ENCODE measurements around the gene VCAM1. TPM values are rescaled to one million over a fixed set of nuclear protein-coding genes. Genes with fewer than 3 reads are reported as not detected.

Gene VCAM1
- total RNA-seq, 2 donors from 2014 or later = 10.7 to 31.5 TPM

DNA sequence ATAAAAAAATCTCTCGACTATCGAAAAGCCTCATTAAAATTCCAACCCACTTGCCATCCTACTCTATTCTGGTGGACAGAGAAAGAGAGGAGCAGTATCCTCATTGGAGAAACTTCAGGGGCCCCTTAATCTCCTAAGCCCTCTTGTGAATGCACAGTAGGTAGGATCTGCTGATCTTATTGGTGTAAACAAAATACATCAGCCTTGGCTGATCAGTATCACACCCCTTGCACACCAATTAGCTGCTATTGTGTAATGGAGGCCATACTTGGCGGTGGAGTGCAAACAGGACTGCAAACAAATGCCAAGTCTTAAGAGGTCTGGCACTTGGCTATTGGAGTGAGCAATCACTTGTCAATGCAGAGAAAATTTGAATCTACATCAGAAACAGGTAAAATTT, 15.7 kb downstream of the VCAM1 start:
- peaks cover 6% of the 10 kb centered on the region for H3K36me3 Mint-ChIP-seq
- H3K27me3 Mint-ChIP-seq = peaks cover 0 to 4% of the 10 kb centered on the region in 2 donors
- no peaks in the 10 kb centered on the region for H3K4me1 Mint-ChIP-seq (ENCODE audit: low read depth in 2 of 2)
- no peak overlapping the region for H3K4me3 Mint-ChIP-seq
- no peaks in the 10 kb centered on the region for H3K9me3 Mint-ChIP-seq
- no peak overlapping the region for H3K27ac Mint-ChIP-seq
- ATAC-seq (no peak), DNase-seq (ENCODE audit: low spot score) (no peak)

DNA sequence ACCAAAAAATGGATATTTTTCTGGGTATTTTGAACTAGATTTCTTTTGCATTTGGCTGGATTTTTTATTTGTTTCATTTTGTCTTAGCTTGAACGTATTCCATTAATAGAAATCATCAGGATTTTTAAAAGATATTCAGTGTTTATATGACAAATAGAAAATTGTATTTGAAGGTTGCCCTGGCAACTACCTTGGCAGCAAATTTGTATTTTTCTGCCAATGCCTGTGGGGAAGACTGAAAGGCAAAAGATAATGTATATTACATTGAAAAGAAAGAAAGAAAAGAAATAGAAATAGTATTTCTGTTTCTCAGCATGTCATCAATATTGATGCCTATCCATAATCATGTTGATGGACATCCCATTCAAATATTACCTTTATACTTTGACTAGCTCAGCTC, 16.8 kb downstream of the VCAM1 start:
- peaks cover 0 to 4% of the 10 kb centered on the region in 2 donors for H3K27me3 Mint-ChIP-seq
- H3K27ac Mint-ChIP-seq = no peak overlapping the region
- no peaks in the 10 kb centered on the region for H3K9me3 Mint-ChIP-seq
- no peak overlapping the region for H3K4me3 Mint-ChIP-seq
- H3K4me1 Mint-ChIP-seq (ENCODE audit: low read depth in 2 of 2) = no peaks in the 10 kb centered on the region
- H3K36me3 Mint-ChIP-seq = peaks cover 6% of the 10 kb centered on the region
- DNase-seq (ENCODE audit: low spot score) (no peak), ATAC-seq (no peak)

DNA sequence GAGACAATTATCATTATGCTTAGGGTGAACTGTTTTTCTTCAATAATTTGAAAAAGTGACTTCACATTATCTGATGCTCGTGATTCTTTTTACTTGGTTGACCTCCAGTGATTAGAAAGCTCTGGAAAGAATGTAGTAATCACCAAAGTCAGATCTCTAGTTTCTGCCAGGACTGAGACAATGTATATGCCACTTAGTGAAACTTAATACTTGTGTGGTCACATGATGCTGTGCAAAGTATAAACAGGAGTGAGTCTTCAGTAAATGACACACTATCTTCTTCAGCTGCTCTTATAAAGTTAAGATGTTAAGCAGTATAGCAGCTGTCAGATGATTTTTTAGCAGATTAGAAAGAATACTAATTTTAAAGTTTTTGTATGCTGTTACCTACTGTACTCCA, 17.2 kb downstream of the VCAM1 start:
- DNase-seq (ENCODE audit: low spot score) (no peak), ATAC-seq (no peak)
- Mint-ChIP-seq H3K27me3 (peaks cover 0 to 4% of the 10 kb centered on the region in 2 donors), H3K36me3 (peaks cover 6% of the 10 kb centered on the region), H3K4me3 (no peak overlapping the region), H3K4me1 (ENCODE audit: low read depth in 2 of 2) (no peaks in the 10 kb centered on the region), H3K27ac (peak overlapping the region in 1 of 2 donors; percentile 51), H3K9me3 (no peaks in the 10 kb centered on the region)

DNA sequence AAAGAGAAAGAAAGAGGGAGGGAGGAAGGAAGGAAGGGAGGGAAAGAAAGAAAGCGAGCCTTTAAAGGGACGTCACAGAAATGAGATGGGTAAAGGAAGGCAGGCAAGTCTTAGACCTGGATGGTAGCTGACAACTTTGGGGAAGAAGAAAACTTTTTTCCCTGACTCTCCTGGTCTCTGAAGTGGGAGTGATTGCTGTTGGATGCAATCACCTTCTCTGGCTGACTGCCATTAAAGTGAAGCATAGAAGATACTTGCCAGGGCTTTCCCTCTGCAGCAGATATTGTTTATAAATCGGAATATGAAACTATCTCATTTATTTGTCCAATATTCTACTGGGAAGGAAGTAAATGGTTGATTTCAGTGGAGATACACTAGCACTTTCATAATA, 27.0 kb downstream of the VCAM1 start:
- Mint-ChIP-seq H3K9me3 (no peaks in the 10 kb centered on the region), H3K4me1 (ENCODE audit: low read depth in 2 of 2) (peaks cover 24 to 25% of the 10 kb centered on the region in 2 donors), H3K4me3 (peak overlapping the region; percentile 85), H3K36me3 (peaks cover 4% of the 10 kb centered on the region), H3K27ac (peak overlapping the region; percentile 87 to 89), H3K27me3 (no peaks in the 10 kb centered on the region)
- DNase-seq (ENCODE audit: low spot score) (no peak), ATAC-seq (peak in 1 of 2 donors; percentile 62)

DNA sequence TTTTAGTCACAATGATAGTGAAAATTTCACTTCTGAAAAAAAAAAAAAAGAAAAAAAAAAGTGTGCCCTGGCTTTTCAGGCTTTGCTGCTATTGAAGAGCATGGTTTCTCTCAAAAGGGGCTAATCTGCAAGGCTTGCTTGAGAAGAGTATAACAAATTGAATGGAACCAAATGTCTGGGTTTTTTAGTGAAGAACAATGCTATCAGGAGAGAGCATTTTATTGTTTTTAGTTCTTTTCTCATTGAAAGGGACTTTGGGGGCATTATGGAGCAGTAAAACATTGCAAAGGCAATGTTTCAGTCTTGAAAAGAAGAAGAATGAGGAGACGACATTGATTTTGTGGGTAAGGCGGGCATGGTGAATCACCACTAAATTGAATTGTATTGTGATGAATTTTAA, 28.2 kb downstream of the VCAM1 start:
- Mint-ChIP-seq H3K27ac (peak overlapping the region; percentile 8 to 87), H3K4me3 (no peak overlapping the region), H3K9me3 (no peaks in the 10 kb centered on the region), H3K36me3 (peaks cover under 1% of the 10 kb centered on the region), H3K4me1 (ENCODE audit: low read depth in 2 of 2) (peaks cover 24 to 25% of the 10 kb centered on the region in 2 donors), H3K27me3 (no peaks in the 10 kb centered on the region)
- no peak for DNase-seq (ENCODE audit: low spot score)
- ATAC-seq = no peak

DNA sequence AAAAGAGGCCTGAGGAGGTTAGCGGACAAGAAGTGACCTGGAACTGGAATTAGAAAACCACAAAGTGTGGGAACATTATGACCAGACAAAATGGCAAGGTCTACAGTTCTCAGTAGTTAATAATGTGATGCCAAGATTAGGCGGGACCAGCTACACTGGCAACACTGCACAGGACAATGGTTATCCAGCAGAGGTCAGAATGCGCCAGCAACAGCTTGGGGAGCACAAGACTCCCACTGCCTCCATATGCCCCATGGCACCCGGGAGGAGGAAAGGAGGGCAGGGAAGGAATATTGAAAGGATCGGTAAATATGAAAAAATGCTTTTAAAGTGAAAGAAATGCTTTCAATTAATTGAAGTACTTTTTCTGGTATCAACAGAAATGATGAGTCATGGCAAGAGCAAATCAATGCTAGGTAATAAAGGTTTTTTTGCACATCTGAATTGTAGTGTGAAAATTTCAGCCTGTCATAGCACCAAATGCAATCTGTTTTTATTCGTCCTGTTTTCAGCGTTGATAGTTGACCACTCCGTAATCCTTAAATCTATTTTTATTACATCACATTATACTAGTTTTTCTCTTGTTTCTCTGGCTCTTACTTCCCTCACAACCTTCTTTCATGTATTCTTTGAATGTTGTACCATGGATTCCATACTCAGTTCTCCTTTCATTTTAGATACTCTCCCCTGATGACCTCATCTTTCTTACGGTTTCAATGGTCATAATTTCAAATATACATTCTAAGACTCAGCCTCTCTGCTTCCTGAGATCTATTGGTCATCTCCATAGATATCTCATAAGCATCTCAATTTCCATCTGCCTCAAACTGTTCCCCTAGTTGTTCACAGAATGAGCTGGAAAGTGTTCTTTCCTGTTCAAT, 30.7 kb downstream of the VCAM1 start:
- Mint-ChIP-seq H3K27me3 (peaks cover 0 to 5% of the 10 kb centered on the region in 2 donors), H3K9me3 (no peaks in the 10 kb centered on the region), H3K36me3 (no peaks in the 10 kb centered on the region), H3K4me3 (no peak overlapping the region), H3K27ac (peak overlapping the region in 1 of 2 donors; percentile 11), H3K4me1 (ENCODE audit: low read depth in 2 of 2) (peaks cover 19 to 21% of the 10 kb centered on the region in 2 donors)
- no peak for ATAC-seq
- DNase-seq (ENCODE audit: low spot score) = no peak

DNA sequence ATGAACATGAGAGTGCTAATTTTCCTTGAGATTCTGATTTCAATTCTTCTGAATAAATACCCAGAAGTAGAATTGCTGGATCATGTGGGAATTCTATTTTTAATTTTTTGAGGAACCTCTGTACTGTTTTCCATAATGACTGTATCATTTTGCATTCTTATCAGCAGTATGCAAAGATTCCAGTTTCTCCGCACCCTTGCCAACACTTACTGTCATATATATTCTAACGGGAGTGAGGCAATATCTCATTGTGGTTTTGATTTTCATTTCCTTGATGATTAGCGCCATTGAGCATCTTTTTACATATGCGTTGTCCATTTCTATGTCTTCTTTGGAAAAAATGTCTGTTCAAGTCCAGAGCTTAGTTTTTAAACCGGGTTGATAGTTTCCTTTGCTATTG, 33.2 kb downstream of the VCAM1 start:
- Mint-ChIP-seq H3K36me3 (peaks cover 5% of the 10 kb centered on the region), H3K27ac (no peak overlapping the region), H3K9me3 (no peaks in the 10 kb centered on the region), H3K4me1 (ENCODE audit: low read depth in 2 of 2) (peaks cover 4 to 5% of the 10 kb centered on the region in 2 donors), H3K27me3 (peaks cover 8 to 9% of the 10 kb centered on the region in 2 donors), H3K4me3 (no peak overlapping the region)
- no peak for DNase-seq (ENCODE audit: low spot score)
- no peak for ATAC-seq

DNA sequence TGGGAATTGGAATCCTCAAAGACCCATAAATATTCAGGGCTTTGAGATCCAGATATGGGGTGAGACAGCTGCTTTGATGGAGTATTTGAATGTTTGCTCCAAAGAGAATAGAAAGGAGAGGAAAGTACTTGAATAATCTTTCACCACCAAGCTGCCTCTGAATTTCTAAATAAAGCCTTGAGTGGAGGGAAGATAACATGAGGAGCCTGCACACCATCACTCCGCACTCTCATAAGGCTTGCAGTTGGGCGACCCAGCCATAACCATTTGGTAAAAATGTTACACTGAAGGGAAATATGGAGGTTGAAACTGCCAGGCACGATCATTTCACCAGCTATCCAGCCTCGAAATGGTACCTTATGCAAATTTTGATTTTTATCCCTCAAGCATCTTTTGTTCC, 38.4 kb downstream of the VCAM1 start:
- no peaks in the 10 kb centered on the region for H3K9me3 Mint-ChIP-seq
- H3K4me1 Mint-ChIP-seq (ENCODE audit: low read depth in 2 of 2) = no peaks in the 10 kb centered on the region
- DNase-seq (ENCODE audit: low spot score) (no peak), ATAC-seq (no peak)
- H3K27ac Mint-ChIP-seq = no peak overlapping the region
- peaks cover 8 to 15% of the 10 kb centered on the region in 2 donors for H3K27me3 Mint-ChIP-seq
- peaks cover 5% of the 10 kb centered on the region for H3K36me3 Mint-ChIP-seq
- no peak overlapping the region for H3K4me3 Mint-ChIP-seq

DNA sequence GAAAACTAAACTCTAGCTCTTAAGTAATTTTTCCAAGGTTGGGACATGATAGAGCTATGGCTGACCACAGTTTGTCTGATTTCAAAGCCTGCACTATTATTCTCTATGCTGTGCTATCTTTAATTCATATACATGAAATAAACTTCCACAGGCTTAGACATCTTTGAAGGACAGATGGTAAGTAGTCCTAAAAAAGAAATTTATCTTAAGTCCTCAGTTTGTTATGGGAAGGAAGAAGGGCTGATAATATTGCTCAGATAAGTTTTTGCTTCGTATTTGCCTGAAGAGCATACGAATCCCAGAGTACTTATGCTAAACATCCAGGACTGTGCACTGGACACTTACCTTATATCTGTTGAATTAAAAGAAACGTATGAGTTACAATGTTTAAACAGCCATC, 39.6 kb downstream of the VCAM1 start:
- Mint-ChIP-seq H3K27ac (no peak overlapping the region), H3K36me3 (peaks cover 5% of the 10 kb centered on the region), H3K9me3 (no peaks in the 10 kb centered on the region), H3K27me3 (peaks cover 8 to 12% of the 10 kb centered on the region in 2 donors), H3K4me3 (no peak overlapping the region), H3K4me1 (ENCODE audit: low read depth in 2 of 2) (no peaks in the 10 kb centered on the region)
- DNase-seq (ENCODE audit: low spot score) (no peak), ATAC-seq (no peak)

DNA sequence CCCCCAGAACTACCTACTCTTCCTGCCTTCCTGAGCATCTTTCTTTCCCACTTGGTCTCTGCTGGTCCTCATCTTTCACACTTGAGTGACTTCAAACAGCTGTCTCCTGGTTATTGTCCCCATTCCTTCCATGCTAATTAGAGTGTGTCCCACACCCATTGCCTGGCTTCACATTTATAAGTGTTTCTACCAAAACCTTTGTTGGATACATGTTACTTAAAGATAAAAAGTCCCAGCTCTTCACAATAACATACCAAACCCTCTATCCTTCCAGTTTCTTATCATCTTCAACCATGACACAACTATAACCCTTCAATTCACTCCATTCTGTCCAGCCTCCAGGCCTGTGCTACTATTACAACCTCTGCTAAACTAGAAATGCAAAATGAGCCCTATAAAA, 41.0 kb downstream of the VCAM1 start:
- DNase-seq (ENCODE audit: low spot score) (no peak), ATAC-seq (no peak)
- no peaks in the 10 kb centered on the region for H3K4me1 Mint-ChIP-seq (ENCODE audit: low read depth in 2 of 2)
- H3K9me3 Mint-ChIP-seq = no peaks in the 10 kb centered on the region
- peaks cover 5% of the 10 kb centered on the region for H3K36me3 Mint-ChIP-seq
- H3K27me3 Mint-ChIP-seq = peaks cover 8 to 14% of the 10 kb centered on the region in 2 donors
- H3K4me3 Mint-ChIP-seq = no peak overlapping the region
- H3K27ac Mint-ChIP-seq = no peak overlapping the region

DNA sequence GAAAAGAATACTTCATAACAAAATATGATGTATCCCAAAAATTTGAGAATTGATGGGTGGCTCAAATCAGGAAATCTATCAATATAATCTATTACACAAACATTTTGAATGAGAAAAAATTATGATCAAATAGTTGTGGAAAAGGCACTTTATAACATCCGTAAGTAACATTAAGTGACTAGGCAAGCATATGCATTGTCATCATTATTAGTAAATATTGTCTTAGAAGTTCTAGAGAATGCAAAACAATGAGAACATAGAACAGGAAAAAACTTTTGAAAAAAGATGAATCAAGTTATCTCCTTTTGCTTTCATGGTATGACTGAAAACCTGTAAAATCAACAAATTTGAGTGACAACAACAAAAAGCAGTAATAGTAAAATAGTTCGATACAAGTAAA, 42.9 kb downstream of the VCAM1 start:
- Mint-ChIP-seq H3K27ac (no peak overlapping the region), H3K9me3 (no peaks in the 10 kb centered on the region), H3K36me3 (no peaks in the 10 kb centered on the region), H3K4me1 (ENCODE audit: low read depth in 2 of 2) (peaks cover 0 to 6% of the 10 kb centered on the region in 2 donors), H3K27me3 (peaks cover 0 to 10% of the 10 kb centered on the region in 2 donors), H3K4me3 (no peak overlapping the region)
- no peak for ATAC-seq
- no peak for DNase-seq (ENCODE audit: low spot score)

DNA sequence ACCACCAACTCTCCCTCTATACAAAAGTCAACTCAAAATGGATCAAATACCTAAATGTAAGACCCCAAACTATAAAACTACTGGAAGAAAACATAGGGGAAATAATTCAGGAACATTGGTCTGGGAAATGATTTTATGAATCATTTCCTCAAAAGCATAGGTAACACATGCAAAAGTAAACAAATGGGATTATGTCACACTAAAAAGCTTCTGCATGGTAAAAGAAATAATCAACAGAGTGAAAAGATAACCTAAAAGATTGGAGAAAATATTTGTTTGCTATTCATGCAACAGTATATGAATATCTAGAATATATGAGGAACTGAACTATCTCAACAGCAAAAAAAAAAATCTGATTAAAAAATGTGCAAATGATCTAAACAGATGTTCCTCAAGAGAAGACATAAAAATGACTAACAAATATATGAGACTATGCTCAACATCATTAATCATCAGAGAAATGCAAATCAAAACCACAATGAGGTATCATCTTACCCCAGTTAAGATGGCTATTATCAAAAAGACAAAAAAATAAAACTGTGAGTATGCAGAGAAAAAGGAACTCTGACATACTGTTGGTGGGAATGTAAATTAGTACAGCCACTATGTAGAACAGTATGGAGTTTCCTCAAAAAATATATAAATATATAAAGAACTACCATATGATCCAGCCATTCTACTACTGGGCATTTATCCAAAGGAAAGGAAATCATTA, 47.8 kb downstream of the VCAM1 start:
- peaks cover 0 to 18% of the 10 kb centered on the region in 2 donors for H3K27me3 Mint-ChIP-seq
- no peaks in the 10 kb centered on the region for H3K36me3 Mint-ChIP-seq
- peaks cover 4 to 6% of the 10 kb centered on the region in 2 donors for H3K4me1 Mint-ChIP-seq (ENCODE audit: low read depth in 2 of 2)
- peak overlapping the region in 1 of 2 donors; percentile 46 for H3K27ac Mint-ChIP-seq
- H3K9me3 Mint-ChIP-seq = no peaks in the 10 kb centered on the region
- H3K4me3 Mint-ChIP-seq = no peak overlapping the region
- DNase-seq (ENCODE audit: low spot score) (no peak), ATAC-seq (no peak)

DNA sequence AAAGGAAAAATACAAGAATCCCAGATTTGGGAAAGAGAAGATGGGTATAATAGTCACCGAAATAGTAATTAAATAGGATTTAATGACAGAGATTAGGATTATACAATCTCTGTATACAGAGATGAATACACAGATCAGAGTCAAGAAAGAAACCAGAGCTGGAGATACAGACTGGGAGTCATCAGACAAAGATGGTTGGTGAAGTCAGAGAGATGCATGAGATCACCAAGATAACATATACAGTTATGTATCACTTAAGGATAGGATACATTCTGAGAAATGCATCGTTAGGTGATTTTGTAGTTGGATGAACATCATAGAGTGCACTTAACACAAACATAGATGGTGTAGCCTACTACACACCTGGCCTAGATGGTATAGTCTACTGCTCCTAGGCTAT, 49.8 kb downstream of the VCAM1 start:
- DNase-seq (ENCODE audit: low spot score) (no peak), ATAC-seq (no peak)
- Mint-ChIP-seq H3K4me1 (ENCODE audit: low read depth in 2 of 2) (peaks cover 4 to 8% of the 10 kb centered on the region in 2 donors), H3K27ac (no peak overlapping the region), H3K27me3 (peaks cover 0 to 17% of the 10 kb centered on the region in 2 donors), H3K4me3 (no peak overlapping the region), H3K36me3 (no peaks in the 10 kb centered on the region), H3K9me3 (no peaks in the 10 kb centered on the region)

All from natural killer cell treated with Interleukin-12 subunit alpha and Interleukin-12 subunit beta and Interleukin-15 and Interleukin-18, amount 100 ng/mL, for 72 hours (primary cell).